ENCODE results near the gene HSF2BP.

HSF2BP gene

GRCh38 chr21:43659136-43660000 lies at the start of gene HSF2BP, which contains the start of gene RRP1B:
Gene HSF2BP (minus strand): TSS chr21:43659488. CDS start chr21:43658096, 1,392 bp downstream.
Gene RRP1B (plus strand): TSS chr21:43659560. CDS start chr21:43659665, 105 bp downstream.
- no peaks in the 10 kb centered on the region for H3K9me3 Mint-ChIP-seq
- TF ChIP-seq CTCF (IDR thresholded peaks at IDR 0.05; ENCODE audit: unreplicated experiment in 3 of 3): no peak
- peaks cover 31% of the 10 kb centered on the region for H3K4me1 Mint-ChIP-seq
- no peaks in the 10 kb centered on the region for H3K27me3 Mint-ChIP-seq (ENCODE audit: low read depth)
- peaks cover 12% of the 10 kb centered on the region for H3K36me3 Mint-ChIP-seq (ENCODE audit: low read depth)
- peak within 1 kb of the TSS; percentile 94 to 98 (median 95) for H3K4me3 Mint-ChIP-seq
- peak within 1 kb of the TSS; percentile 83 to 93 (median 93) for H3K27ac Mint-ChIP-seq

GRCh38 chr21:43708745-43709381 lies 49.6 kb upstream of the HSF2BP start:
- no peak overlapping the region for H3K27ac Mint-ChIP-seq
- H3K36me3 Mint-ChIP-seq (ENCODE audit: low read depth): no peaks in the 10 kb centered on the region
- no peak for TF ChIP-seq CTCF (IDR thresholded peaks at IDR 0.05; ENCODE audit: unreplicated experiment in 3 of 3)
- H3K4me3 Mint-ChIP-seq: no peak overlapping the region
- peaks cover 19% of the 10 kb centered on the region for H3K4me1 Mint-ChIP-seq
- peaks cover 7% of the 10 kb centered on the region for H3K27me3 Mint-ChIP-seq (ENCODE audit: low read depth)
- H3K9me3 Mint-ChIP-seq: no peaks in the 10 kb centered on the region

- no peak overlapping the region for H3K27ac Mint-ChIP-seq
- H3K27me3 Mint-ChIP-seq (ENCODE audit: low read depth): peaks cover under 1% of the 10 kb centered on the region
- no peak for TF ChIP-seq CTCF (IDR thresholded peaks at IDR 0.05; ENCODE audit: unreplicated experiment in 3 of 3)
- H3K4me3 Mint-ChIP-seq: no peak overlapping the region
- no peaks in the 10 kb centered on the region for H3K36me3 Mint-ChIP-seq (ENCODE audit: low read depth)
- H3K4me1 Mint-ChIP-seq: peaks cover 26% of the 10 kb centered on the region
- H3K9me3 Mint-ChIP-seq: no peaks in the 10 kb centered on the region
Measured at GRCh38 chr21:43707462-43707861, 48.2 kb upstream of the HSF2BP start.

- no peaks in the 10 kb centered on the region for H3K9me3 Mint-ChIP-seq
- peaks cover 11% of the 10 kb centered on the region for H3K4me1 Mint-ChIP-seq
- H3K27me3 Mint-ChIP-seq (ENCODE audit: low read depth): peaks cover 3% of the 10 kb centered on the region
- TF ChIP-seq CTCF (IDR thresholded peaks at IDR 0.05; ENCODE audit: unreplicated experiment in 3 of 3): no peak
- H3K4me3 Mint-ChIP-seq: peak overlapping the region in 2 of 3 experiments; percentile 3 to 58
- H3K27ac Mint-ChIP-seq: peak overlapping the region; percentile 78 to 91 (median 90)
- no peaks in the 10 kb centered on the region for H3K36me3 Mint-ChIP-seq (ENCODE audit: low read depth)
Measured at GRCh38 chr21:43703035-43703880, 44.0 kb upstream of the HSF2BP start.

GRCh38 chr21:43702785-43703034 lies 43.4 kb upstream of the HSF2BP start:
- H3K27ac Mint-ChIP-seq: peak overlapping the region; percentile 78 to 91 (median 90)
- peaks cover 2% of the 10 kb centered on the region for H3K36me3 Mint-ChIP-seq (ENCODE audit: low read depth)
- H3K4me1 Mint-ChIP-seq: peaks cover 11% of the 10 kb centered on the region
- H3K27me3 Mint-ChIP-seq (ENCODE audit: low read depth): peaks cover 3% of the 10 kb centered on the region
- H3K4me3 Mint-ChIP-seq: peak overlapping the region in 1 of 3 experiments; percentile 58
- TF ChIP-seq CTCF (IDR thresholded peaks at IDR 0.05; ENCODE audit: unreplicated experiment in 3 of 3): no peak
- no peaks in the 10 kb centered on the region for H3K9me3 Mint-ChIP-seq
